HEK293T (cell line): ENCODE measurements around the gene COQ6.

Experiments
- BHLHE40 ChIP-seq: fragments of 450-650 bp; IDR thresholded peaks from 2 replicates; pipeline ENCODE4 v1.6.1; 2016; ENCODE audit warnings: mild to moderate bottlenecking, moderate library complexity, borderline replicate concordance
- ELF4 ChIP-seq: fragments of 450-650 bp; IDR thresholded peaks from 2 replicates; pipeline ENCODE4 v1.6.1; 2017; ENCODE audit warnings: antibody characterized with exemption
- FOXM1 ChIP-seq: fragments of 450-650 bp; IDR thresholded peaks from 2 replicates; pipeline ENCODE4 v1.6.1; 2017; ENCODE audit warnings: mild to moderate bottlenecking, borderline replicate concordance

DNA sequence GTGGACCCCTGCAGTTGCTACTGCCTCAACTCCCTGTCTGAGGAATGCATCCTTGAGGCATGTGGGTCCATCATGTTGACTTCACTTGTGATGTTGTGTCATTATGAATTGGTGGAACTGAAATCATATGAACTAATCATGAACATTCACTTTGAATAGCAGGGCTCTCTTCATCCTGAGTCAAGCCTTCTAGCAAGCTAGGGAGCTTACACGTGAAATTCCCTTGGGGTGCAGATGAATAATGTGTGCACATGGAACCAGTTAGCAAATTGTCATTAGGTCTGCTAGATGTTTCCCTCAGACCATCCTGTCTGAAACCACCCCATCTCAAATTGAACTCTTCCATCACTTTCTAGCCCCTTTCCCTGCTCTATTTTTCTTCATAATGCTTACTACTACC is 3.6 kb downstream of the COQ6 start:
- no peak for TF ChIP-seq ELF4
- no peak for TF ChIP-seq FOXM1
- TF ChIP-seq BHLHE40 = no peak
